ENCODE results near the gene PRPF19. TPM values are rescaled to one million over a fixed set of nuclear protein-coding genes. Genes with fewer than 3 reads are reported as not detected.
A peak's percentile ranks its signal among the peaks of the same experiment; 100 is the strongest.

The PRPF19 gene
- total and polyA plus RNA-seq, 9 of the 15 experiments (the other 6 are each of a cell fraction or from before 2014, with no cell fraction given): 9.4 to 212 (median 73.2) TPM

DNA sequence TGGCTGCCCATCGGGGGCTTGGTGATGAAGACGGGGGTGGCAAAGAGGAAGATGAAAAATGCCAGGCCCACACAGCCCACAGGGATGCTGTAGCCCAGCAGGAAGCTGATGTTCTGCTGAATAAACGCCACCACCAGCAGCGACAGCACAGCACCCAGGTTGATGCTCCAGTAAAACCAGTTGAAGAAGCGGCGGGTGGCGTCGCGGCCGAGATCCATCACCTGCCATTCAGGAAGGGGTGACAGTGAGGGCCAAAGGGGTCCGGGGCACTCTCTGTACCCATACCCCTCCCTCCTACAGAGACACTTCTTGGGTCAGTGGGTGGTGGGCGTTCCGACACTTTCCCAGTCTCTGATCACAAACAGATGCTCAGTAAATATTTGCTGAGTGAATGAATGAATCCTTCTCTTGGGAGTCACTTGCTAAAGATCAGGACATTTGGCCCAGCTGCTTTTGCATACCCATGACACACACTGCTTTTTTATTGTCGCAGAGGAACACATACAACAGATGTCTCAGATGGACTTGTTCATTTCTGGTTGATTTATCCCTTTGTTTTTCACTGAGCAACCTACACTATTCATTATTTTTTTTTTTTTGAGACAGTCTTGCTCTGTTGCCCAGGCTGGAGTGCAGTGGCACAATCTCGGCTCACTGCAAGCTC, 40.3 kb upstream of the PRPF19 start (continued):
- TF ChIP-seq RCOR1 (IDR thresholded peaks at IDR 0.05; ENCODE audit: borderline replicate concordance in 1 of 2, low read depth in 2 of 2, low read length in 2 of 2): no peak
- TF ChIP-seq DMBX1 (CRISPR knock-in tag; IDR thresholded peaks at IDR 0.05; ENCODE audit: borderline replicate concordance): no peak
- TF ChIP-seq, protein P1, sequence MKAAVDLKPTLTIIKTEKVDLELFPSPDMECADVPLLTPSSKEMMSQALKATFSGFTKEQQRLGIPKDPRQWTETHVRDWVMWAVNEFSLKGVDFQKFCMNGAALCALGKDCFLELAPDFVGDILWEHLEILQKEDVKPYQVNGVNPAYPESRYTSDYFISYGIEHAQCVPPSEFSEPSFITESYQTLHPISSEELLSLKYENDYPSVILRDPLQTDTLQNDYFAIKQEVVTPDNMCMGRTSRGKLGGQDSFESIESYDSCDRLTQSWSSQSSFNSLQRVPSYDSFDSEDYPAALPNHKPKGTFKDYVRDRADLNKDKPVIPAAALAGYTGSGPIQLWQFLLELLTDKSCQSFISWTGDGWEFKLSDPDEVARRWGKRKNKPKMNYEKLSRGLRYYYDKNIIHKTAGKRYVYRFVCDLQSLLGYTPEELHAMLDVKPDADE (conservative IDR thresholded peaks at IDR 0.05; ENCODE audit: control insufficient read depth, low read depth, low read length): no peak
- TF ChIP-seq KLF13 (tag; IDR thresholded peaks at IDR 0.05; ENCODE audit: borderline replicate concordance, low read depth): no peak

DNA sequence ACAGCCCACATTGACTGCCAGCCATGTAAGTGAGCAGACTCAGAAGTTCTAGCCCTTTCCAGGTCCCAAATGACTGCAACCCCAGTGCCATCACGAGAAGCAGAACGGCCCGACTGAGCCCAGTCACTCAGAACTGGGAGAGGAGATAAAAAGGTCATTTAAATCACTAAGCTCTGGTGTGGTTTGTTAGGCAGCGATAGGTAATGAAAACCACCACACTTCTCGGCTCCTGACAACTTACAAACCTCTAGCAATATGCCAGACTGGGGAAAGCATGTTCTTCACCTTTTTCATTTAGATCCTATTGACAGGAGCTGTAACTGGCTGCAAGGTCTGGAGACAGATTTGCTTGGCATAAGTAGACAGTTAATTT, 38.9 kb upstream of the PRPF19 start:
- no peak overlapping the region for H3K4me3 ChIP-seq
- H3K9me1 ChIP-seq (ENCODE audit: control insufficient read depth, insufficient read depth, low read length): no peaks in the 10 kb centered on the region
- no peaks in the 10 kb centered on the region for H3K36me3 ChIP-seq (ENCODE audit: control insufficient read depth, insufficient read depth, low read length)
- BruUV-seq (replicated peaks): no TSS peak
- 0% methylated on average over 5 of the region's 5 CpGs for WGBS (ENCODE audit: insufficient coverage, low coverage, missing lambda C conversion rate)
- peak; percentile 53 for ATAC-seq
- H2AFZ ChIP-seq (ENCODE audit: low read depth, low read length): 0 out of 2 replicates have a peak overlapping the region, but pooled peaks have one; percentile 48
- H3K27ac ChIP-seq (ENCODE audit: extremely low read depth, low read depth, low read length): no peak overlapping the region
- POLR2A ChIA-PET: interaction anchor here (1.2 kb wide), 1 partner anchor 21 kb away, joined by 3 read pairs; the partner anchor contains the start of gene TMEM132A
- H3K79me2 ChIP-seq (ENCODE audit: control insufficient read depth, insufficient read depth, low read length): no peaks in the 10 kb centered on the region
- CTCF ChIA-PET (ENCODE audit: low intra/inter-chr PET ratio): interaction anchor here (1.3 kb wide), 1 partner anchor 26 kb away, joined by 4 read pairs; the partner anchor contains the start of gene CD6
- peak; percentile 37 for FAIRE-seq
- H4K20me1 ChIP-seq (replicated peaks; ENCODE audit: control insufficient read depth, insufficient read depth, low read length): peaks cover 4% of the 10 kb centered on the region
- DNase-seq (ENCODE audit: extremely low read depth in 1 of 4, low spot score in 3 of 4): peak in 1 of 4 experiments; percentile 31
- no peaks in the 10 kb centered on the region for H3K9me3 ChIP-seq (replicated peaks; ENCODE audit: control insufficient read depth, insufficient read depth, low read depth, low read length)
- H3K4me2 ChIP-seq (ENCODE audit: insufficient read depth, low read length): no peak overlapping the region; the same call in 1 of the 2 replicates
- H3K9ac ChIP-seq (ENCODE audit: insufficient read depth in 1 of 2, low read depth in 2 of 2, low read length in 2 of 2): no peak overlapping the region
- H3K27me3 ChIP-seq (ENCODE audit: control insufficient read depth in 2 of 2, insufficient read depth in 2 of 2, low read length in 2 of 2): peaks cover 45 to 74% of the 10 kb centered on the region in 2 experiments
- in situ Hi-C loops (cut with MboI) (no loop called here), intact Hi-C loops (cut with micrococcal nuclease) (no loop called here)
- peaks cover 0 to 7% of the 10 kb centered on the region in 2 experiments; a peak in 3 of 5 replicates for H3K4me1 ChIP-seq (replicated peaks in 1 of 2; ENCODE audit: control insufficient read depth in 2 of 2, insufficient read depth in 2 of 2, low read length in 2 of 2)
- TF ChIP-seq CBFA2T2 (conservative IDR thresholded peaks at IDR 0.05) (0 out of 2 replicates have a peak, but pooled peaks have one; percentile 20), TAL1 (IDR thresholded peaks at IDR 0.05) (peak; percentile 27; the same call in 1 of the 2 replicates), ARID1B (IDR thresholded peaks at IDR 0.05) (0 out of 2 replicates have a peak, but pooled peaks have one; percentile 17), RCOR1 (IDR thresholded peaks at IDR 0.05; ENCODE audit: borderline replicate concordance in 1 of 2, low read depth in 2 of 2, low read length in 2 of 2) (peak in 1 of 2 experiments; percentile 65; a peak in 2 of 4 replicates), TCF3 (CRISPR knock-in tag; IDR thresholded peaks at IDR 0.05) (peak; percentile 76), CBFA2T3 (IDR thresholded peaks at IDR 0.05) (peak; percentile 64), ZFP36 (IDR thresholded peaks at IDR 0.05; ENCODE audit: low read depth, low read length, partially characterized antibody) (no peak), L3MBTL2 (IDR thresholded peaks at IDR 0.05) (0 out of 2 replicates have a peak, but pooled peaks have one; percentile 1), TEAD4 (IDR thresholded peaks at IDR 0.05; ENCODE audit: low read length) (peak; percentile 43; the same call in 1 of the 2 replicates), TEAD4 (CRISPR knock-in tag; IDR thresholded peaks at IDR 0.05; ENCODE audit: borderline replicate concordance) (no peak), ZNF766 (CRISPR knock-in tag; conservative IDR thresholded peaks at IDR 0.05) (0 out of 2 replicates have a peak, but pooled peaks have one; percentile 40), KDM1A (IDR thresholded peaks at IDR 0.05) (0 out of 4 replicates have a peak, but pooled peaks of 1 of the 2 experiments have one; percentile 26), BCL6 (CRISPR knock-in tag; IDR thresholded peaks at IDR 0.05) (no peak)
- TF ChIP-seq, protein P2, sequence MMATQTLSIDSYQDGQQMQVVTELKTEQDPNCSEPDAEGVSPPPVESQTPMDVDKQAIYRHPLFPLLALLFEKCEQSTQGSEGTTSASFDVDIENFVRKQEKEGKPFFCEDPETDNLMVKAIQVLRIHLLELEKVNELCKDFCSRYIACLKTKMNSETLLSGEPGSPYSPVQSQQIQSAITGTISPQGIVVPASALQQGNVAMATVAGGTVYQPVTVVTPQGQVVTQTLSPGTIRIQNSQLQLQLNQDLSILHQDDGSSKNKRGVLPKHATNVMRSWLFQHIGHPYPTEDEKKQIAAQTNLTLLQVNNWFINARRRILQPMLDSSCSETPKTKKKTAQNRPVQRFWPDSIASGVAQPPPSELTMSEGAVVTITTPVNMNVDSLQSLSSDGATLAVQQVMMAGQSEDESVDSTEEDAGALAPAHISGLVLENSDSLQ (IDR thresholded peaks at IDR 0.05): peak; percentile 33; the same call in 1 of the 2 replicates
